WI38 (cell line): ENCODE measurements around the gene CCDC106.

Source experiments
- H3K4me3 ChIP-seq: 2 replicates; pipeline ENCODE4 v1.5.1; 2011; ENCODE audit warnings: low read depth, mild to moderate bottlenecking, control low read depth, low read length
- TF ChIP-seq, protein P1 (sequence below): IDR thresholded peaks from 2 replicates; pipeline ENCODE4 v1.5.1; 2012; ENCODE audit warnings: low read depth, mild to moderate bottlenecking, control low read depth, low read length

Gene CCDC106

DNA sequence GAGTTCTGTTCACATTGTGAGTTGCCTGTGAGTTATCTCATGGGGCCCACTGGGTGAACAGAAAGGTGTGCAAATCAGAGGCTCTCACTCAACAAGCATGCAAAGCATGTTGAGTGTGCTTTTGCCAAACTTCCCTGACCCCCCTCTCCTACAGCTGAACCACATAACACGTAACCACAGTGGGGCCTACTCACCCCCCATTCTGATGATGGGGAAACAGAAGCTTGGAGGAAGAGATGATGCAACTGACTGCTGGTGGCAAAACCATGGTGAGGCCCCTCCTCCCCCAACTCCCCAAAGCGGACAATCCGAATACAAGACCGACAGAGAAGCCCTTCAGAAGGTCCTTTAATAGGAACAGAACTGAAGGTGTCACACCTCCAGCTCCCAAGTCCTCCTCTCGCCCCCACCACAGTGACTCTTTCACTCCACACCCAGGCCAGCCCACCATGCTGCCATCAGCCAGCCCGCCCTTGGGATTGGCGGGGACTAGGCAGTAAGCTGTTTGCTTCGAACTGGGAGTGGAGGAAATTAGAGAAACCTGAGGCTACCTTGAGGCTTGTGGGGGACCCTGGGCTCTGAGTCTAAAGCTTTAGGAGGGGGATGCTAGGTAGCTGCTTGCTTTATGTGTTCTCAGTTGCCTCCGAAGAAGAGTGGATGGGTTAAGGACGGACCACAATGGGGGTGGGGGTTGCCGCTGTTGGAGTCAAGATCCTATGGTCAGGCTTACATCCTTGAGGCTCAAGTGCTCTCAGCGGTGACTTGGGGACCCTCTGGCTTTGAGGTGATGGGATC lies 27.4 kb upstream of the CCDC106 start:
- TF ChIP-seq, protein P1, sequence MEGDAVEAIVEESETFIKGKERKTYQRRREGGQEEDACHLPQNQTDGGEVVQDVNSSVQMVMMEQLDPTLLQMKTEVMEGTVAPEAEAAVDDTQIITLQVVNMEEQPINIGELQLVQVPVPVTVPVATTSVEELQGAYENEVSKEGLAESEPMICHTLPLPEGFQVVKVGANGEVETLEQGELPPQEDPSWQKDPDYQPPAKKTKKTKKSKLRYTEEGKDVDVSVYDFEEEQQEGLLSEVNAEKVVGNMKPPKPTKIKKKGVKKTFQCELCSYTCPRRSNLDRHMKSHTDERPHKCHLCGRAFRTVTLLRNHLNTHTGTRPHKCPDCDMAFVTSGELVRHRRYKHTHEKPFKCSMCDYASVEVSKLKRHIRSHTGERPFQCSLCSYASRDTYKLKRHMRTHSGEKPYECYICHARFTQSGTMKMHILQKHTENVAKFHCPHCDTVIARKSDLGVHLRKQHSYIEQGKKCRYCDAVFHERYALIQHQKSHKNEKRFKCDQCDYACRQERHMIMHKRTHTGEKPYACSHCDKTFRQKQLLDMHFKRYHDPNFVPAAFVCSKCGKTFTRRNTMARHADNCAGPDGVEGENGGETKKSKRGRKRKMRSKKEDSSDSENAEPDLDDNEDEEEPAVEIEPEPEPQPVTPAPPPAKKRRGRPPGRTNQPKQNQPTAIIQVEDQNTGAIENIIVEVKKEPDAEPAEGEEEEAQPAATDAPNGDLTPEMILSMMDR = no peak
- no peak overlapping the region for H3K4me3 ChIP-seq

DNA sequence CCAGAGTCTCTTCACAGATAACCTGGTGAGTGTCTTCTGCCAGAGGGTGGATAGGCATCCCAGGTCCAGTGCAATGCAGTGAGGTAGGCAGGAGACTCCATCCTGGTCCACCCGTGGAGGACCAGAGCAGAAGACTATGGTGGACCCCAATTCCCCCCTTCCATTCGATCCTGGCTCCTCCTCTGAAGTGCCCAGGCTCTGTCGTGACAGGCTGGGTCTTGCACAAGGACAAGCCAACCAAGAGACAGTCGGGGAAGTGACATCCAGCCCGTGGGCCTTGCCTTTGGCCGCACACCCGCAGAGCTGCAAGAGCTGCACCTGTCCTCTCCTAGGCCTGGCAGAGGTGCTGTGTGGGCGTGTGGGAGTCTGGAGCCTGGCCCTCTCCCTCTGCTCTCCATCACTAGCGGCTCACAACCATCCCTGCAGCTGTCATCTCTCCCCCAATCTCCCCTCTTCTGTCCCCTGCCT lies 26.8 kb upstream of the CCDC106 start:
- TF ChIP-seq, protein P1 = no peak
- no peak overlapping the region for H3K4me3 ChIP-seq

DNA sequence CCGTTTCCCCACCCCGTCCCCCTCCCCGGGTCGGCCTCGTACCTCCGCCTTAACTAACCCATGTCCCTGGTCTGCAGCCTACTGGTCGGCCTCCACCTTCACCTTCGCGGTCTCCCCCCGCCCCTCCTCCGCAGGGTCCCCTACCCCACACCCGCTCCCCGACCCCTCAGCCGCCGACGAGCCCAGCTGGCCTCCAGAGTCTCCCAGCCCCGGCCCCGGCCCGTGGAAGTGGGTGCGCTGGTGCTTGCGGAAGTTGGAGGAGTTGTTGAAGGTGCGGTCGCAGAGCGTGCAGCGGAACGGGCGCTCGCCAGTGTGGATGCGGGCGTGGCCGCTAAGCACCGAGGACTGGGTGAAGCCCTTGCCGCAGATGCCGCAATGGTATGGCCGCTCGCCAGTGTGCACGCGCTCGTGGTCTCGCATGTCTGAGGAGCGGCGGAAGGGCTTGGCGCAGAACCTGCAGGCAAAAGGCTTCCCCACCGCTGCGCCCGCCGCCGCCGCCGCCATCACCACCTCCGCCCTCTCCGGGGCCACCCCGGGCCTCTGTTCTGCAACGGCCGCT lies 26.3 kb upstream of the CCDC106 start:
- TF ChIP-seq, protein P1 = no peak
- no peak overlapping the region for H3K4me3 ChIP-seq

DNA sequence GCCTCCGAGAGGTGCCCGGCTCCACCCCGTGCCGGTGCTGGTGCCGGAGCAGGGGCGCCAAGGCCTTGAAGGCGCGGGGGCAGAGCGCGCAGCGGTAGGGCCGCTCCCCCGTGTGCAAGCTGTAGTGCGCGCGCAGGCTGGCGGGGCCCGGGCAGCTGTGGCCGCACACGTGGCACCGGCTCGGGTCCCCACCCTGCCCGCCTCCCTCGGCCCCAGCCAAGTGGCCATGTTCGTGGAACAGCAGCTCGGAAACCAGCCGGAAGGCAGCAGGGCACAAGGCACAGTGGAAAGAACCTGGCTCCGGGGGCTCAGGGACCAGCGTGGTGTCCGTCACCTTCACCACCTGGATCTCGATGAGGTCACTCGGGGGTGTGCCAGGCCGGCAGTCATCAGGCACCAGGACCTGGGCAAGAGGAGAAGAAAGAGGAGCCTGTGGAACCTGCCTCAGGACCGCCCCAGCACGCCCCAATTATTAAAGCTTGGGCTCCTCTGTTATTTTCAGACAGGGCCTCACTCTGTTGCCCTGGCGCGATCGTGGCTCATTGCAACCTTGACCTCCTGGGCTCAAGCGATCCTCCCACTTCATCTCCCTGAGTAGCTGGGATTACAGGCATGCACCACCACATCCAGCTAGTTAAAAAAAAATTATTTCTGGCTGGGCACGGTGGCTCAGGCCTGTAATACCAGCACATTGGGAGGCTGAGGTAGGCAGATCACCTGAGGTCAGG lies 25.6 kb upstream of the CCDC106 start:
- TF ChIP-seq, protein P1 = no peak
- H3K4me3 ChIP-seq = no peak overlapping the region

DNA sequence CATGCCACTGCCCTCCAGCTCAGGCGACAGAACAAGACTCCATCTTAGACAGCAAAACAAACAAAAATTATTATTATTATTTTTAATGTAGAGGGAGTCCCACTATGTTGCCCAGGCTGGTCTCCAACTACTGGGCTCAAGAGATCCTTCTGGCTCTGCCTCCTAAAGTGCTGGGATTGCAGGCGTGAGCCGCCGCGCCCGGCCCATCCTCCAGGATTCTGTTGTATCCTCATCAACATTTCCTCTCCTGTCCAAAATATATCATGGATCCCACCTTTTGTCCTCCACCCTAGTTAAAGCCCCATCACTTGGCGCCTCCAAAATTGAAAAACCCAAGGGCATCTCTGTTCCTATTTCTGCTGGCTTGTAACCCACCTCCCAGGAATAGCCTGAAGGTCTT lies 24.9 kb upstream of the CCDC106 start:
- H3K4me3 ChIP-seq = no peak overlapping the region
- TF ChIP-seq, protein P1 = no peak

DNA sequence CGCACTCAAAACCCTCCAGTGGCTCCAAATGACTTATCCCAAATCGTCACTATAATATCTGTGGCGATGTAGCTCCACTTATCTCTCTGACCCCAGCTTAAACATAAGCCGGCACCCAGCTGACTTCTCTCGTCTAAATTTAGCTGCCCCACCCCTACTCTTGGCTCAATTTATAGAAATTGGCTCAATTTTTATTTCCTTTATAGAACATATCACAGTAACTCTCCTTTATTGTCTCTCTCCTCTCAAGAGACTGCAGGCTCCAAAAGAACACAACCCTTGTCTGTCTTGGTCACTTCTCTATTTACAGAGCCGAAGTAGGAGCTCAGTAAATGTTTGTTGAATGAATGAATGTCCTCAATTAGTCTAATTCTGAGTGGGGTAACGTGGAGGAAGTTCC lies 24.5 kb upstream of the CCDC106 start:
- TF ChIP-seq, protein P1 = no peak
- H3K4me3 ChIP-seq = no peak overlapping the region; the same call in 1 of the 2 replicates
